OCI-LY3 (cell line): ENCODE data around the gene OPN3.

Experiments used
- EZH2phosphoT487 ChIP-seq: fragments of 200-600 bp; shearing (Covaris generic); IDR thresholded peaks from 2 replicates; pipeline ENCODE4 v1.6.1; 2018; ENCODE audit warnings: antibody characterized with exemption, mixed run types, low read depth
- TF ChIP-seq, protein P1 (sequence below): fragments of 200-600, 300-600 bp; sonication (generic); IDR thresholded peaks from 2 replicates; pipeline ENCODE4 v1.5.1; 2014; ENCODE audit warnings: antibody characterized with exemption, low read length, low read depth

DNA sequence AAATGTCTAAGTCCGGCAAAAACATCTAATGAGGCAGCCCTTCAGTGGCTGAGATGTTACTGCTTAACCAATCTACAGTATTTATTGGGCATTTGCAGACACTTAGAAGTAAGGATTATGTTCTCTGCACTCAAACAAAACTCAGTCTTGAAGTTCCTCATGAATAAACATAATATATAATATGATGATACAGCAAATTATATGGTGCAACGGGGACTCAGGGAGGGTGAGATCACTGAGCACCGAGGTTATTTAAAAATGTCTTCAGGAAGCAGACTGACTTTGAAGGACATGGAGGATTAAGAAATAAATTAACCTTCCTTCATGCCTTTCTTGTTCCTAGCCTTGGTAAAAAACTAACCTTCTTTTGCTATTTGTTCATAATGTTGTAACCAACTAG, 39.8 kb upstream of the OPN3 start:
- TF ChIP-seq, protein P1, sequence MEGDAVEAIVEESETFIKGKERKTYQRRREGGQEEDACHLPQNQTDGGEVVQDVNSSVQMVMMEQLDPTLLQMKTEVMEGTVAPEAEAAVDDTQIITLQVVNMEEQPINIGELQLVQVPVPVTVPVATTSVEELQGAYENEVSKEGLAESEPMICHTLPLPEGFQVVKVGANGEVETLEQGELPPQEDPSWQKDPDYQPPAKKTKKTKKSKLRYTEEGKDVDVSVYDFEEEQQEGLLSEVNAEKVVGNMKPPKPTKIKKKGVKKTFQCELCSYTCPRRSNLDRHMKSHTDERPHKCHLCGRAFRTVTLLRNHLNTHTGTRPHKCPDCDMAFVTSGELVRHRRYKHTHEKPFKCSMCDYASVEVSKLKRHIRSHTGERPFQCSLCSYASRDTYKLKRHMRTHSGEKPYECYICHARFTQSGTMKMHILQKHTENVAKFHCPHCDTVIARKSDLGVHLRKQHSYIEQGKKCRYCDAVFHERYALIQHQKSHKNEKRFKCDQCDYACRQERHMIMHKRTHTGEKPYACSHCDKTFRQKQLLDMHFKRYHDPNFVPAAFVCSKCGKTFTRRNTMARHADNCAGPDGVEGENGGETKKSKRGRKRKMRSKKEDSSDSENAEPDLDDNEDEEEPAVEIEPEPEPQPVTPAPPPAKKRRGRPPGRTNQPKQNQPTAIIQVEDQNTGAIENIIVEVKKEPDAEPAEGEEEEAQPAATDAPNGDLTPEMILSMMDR: no peak
- no peak for TF ChIP-seq EZH2phosphoT487
